Liver (tissue), 9 donors: ENCODE data around the gene MYO15B. TPM values are rescaled to one million over a fixed set of nuclear protein-coding genes. Genes with fewer than 3 reads are reported as not detected.

Experiments
- DNase-seq: peaks from one replicate; pipeline ENCODE4 v3.0.0-alpha.2; 2017; ENCODE audit warnings: low spot score
- H3K27ac ChIP-seq, 2 donors: one replicate each; pipeline ENCODE4 v1.7.0; 2013; ENCODE audit warnings: inconsistent platforms in 2 of 2, low read length in 2 of 2, control low read depth in 1 of 2, low read depth in 1 of 2, mild to moderate bottlenecking in 1 of 2
- H3K27me3 ChIP-seq, 4 donors: one replicate each; pipeline versions ENCODE4 v1.6.1 to v1.7.0; 2013; ENCODE audit warnings: low read length in 3 of 4, inconsistent platforms in 1 of 4, mild to moderate bottlenecking in 1 of 4, moderate library complexity in 1 of 4; ENCODE audit not compliant: control insufficient read depth in 4 of 4, insufficient read depth in 4 of 4
- H3K36me3 ChIP-seq, 4 donors: one replicate each; pipeline versions ENCODE4 v1.6.1 to v1.7.0; 2013; ENCODE audit warnings: low read length in 3 of 4, mild to moderate bottlenecking in 3 of 4, low read depth in 1 of 4, moderate library complexity in 1 of 4; ENCODE audit not compliant: control insufficient read depth in 4 of 4, insufficient read depth in 3 of 4
- H3K4me1 ChIP-seq, 4 donors: one replicate each; pipeline versions ENCODE4 v1.6.1 to v1.7.0; 2013; ENCODE audit warnings: low read length in 3 of 4, mild to moderate bottlenecking in 3 of 4, moderate library complexity in 1 of 4; ENCODE audit not compliant: control insufficient read depth in 4 of 4, insufficient read depth in 4 of 4
- H3K4me3 ChIP-seq, 3 donors: one replicate each; pipeline versions ENCODE4 v1.6.1 to v1.7.0; 2013; ENCODE audit warnings: low read length in 3 of 3, control low read depth in 1 of 3, low read depth in 1 of 3, mild to moderate bottlenecking in 1 of 3
- H3K9ac ChIP-seq, 2 donors: one replicate each; pipeline ENCODE4 v1.7.0; 2013; ENCODE audit warnings: low read length in 2 of 2, mild to moderate bottlenecking in 2 of 2, moderate library complexity in 2 of 2, control low read depth in 1 of 2, low read depth in 1 of 2
- H3K9me3 ChIP-seq, 4 donors: one replicate each; pipeline versions ENCODE4 v1.6.1 to v1.7.0; 2013; ENCODE audit warnings: low read length in 3 of 4; ENCODE audit not compliant: control insufficient read depth in 4 of 4
- EGR1 ChIP-seq, 2 donors: IDR thresholded peaks; 2 replicates each; pipeline ENCODE4 v1.6.1; 2016 to 2018; ENCODE audit warnings: antibody characterized with exemption in 2 of 2, low read depth in 2 of 2
- FOXA1 ChIP-seq: IDR thresholded peaks from 2 replicates; pipeline ENCODE4 v1.6.1; 2016; ENCODE audit warnings: antibody characterized with exemption
- FOXA2 ChIP-seq: IDR thresholded peaks from 2 replicates; pipeline ENCODE4 v1.6.1; 2016; ENCODE audit warnings: antibody characterized with exemption
- GABPA ChIP-seq, 2 donors: IDR thresholded peaks in 1 of 2; conservative IDR thresholded peaks in 1 of 2; 2 replicates each; pipeline ENCODE4 v1.6.1; 2016; ENCODE audit warnings: antibody characterized with exemption in 2 of 2, mild to moderate bottlenecking in 1 of 2, moderate library complexity in 1 of 2
- HNF4A ChIP-seq, 2 donors: conservative IDR thresholded peaks; 2 replicates each; pipeline ENCODE4 v1.6.1; 2016; ENCODE audit warnings: antibody characterized with exemption in 2 of 2, mild to moderate bottlenecking in 2 of 2
- HNF4G ChIP-seq: IDR thresholded peaks from 2 replicates; pipeline ENCODE4 v1.6.1; 2016; ENCODE audit warnings: antibody characterized with exemption
- JUND ChIP-seq, 2 donors: IDR thresholded peaks; 2 replicates each; pipeline ENCODE4 v1.6.1; 2016; ENCODE audit warnings: antibody characterized with exemption in 2 of 2
- NR2F2 ChIP-seq: IDR thresholded peaks from 2 replicates; pipeline ENCODE4 v1.6.1; 2016; ENCODE audit warnings: antibody characterized with exemption
- RAD21 ChIP-seq, 2 donors: IDR thresholded peaks; 2 replicates each; pipeline ENCODE4 v1.6.1; 2016; ENCODE audit warnings: antibody characterized with exemption in 2 of 2, mild to moderate bottlenecking in 2 of 2
- RXRA ChIP-seq, 2 donors: IDR thresholded peaks; 2 replicates each; pipeline ENCODE4 v1.6.1; 2017 to 2018; ENCODE audit warnings: antibody characterized with exemption in 2 of 2, mild to moderate bottlenecking in 1 of 2
- SP1 ChIP-seq: IDR thresholded peaks from 2 replicates; pipeline ENCODE4 v1.6.1; 2018; ENCODE audit warnings: antibody characterized with exemption, mild to moderate bottlenecking
- TAF1 ChIP-seq: conservative IDR thresholded peaks from 2 replicates; pipeline ENCODE4 v1.6.1; 2016; ENCODE audit warnings: antibody characterized with exemption, mild to moderate bottlenecking
- YY1 ChIP-seq: IDR thresholded peaks from 2 replicates; pipeline ENCODE4 v1.6.1; 2016; ENCODE audit warnings: antibody characterized with exemption, mild to moderate bottlenecking
- WGBS: extraction: QIAGEN DNeasy Blood & Tissue Kit; methylation state at CpG from one replicate; pipeline ENCODE4 v1.1.7; 2013; 5-methylcytosine and 5-hydroxymethylcytosine counted together
- polyA plus RNA-seq, 2 donors: library from polyadenylated mRNA; stranded (reverse) in 1 of 2; unstranded in 1 of 2; fragments of 200-250 nt in 1 of 2; fragments of >200 nt in 1 of 2; fragmentation: Nextera tagmentation in 1 of 2; extraction: Ambion mirVana in 1 of 2; gene quantifications; one replicate each; pipeline versions ENCODE4 v1.2.1 to v1.2.3, GENCODE V29; 2013 to 2015
- total RNA-seq, 2 donors: library from RNA; depleted of rRNA; stranded (reverse); fragments of >200 nt; gene quantifications; one replicate each; pipeline ENCODE4 v1.2.3, GENCODE V29; 2014
- TF ChIP-seq, protein P1 (sequence below): fragments of 150-350 bp; IDR thresholded peaks from 2 replicates; pipeline ENCODE4 v1.5.1; 2017; ENCODE audit warnings: improper control_type of control experiment, low read depth, low read length; ENCODE audit not compliant: missing input control
- TF ChIP-seq, protein P2 (sequence below): IDR thresholded peaks from 2 replicates; pipeline ENCODE4 v1.6.1; 2016; ENCODE audit warnings: antibody characterized with exemption
- TF ChIP-seq, protein P3 (sequence below): IDR thresholded peaks from 2 replicates; pipeline ENCODE4 v1.6.1; 2016; ENCODE audit warnings: antibody characterized with exemption
- TF ChIP-seq, protein P4 (sequence below): IDR thresholded peaks from 2 replicates; pipeline ENCODE4 v1.6.1; 2016; ENCODE audit warnings: antibody characterized with exemption, mild to moderate bottlenecking
- donor health status: healthy.
- donor health status: healthy.
- donor health status: healthy.
- donor health status: healthy.
- donor health status: healthy.

MYO15B gene
- total and polyA plus RNA-seq, 4 donors: 13.3 to 34.4 (median 18.0) TPM

DNA sequence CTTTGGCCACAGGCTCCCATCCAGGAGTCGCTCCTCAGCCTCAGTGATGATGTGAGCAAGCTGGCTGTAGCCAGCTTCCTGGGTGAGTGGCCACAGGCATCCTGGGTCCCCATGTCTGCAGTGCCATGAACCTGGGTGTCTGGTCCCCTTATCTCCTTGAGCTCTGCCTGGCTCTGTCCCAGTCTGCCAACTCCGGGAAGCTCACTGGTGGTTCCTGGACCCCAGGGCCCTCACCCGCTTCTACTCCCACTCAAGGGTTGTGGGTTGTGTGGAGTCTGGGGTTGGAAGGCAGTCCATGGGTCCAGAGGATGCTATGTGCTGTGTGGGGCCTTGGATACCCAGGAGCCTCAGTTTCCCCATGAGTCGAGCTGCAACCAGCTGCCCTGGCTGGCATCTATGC is 33.9 kb downstream of the MYO15B start:
- Histone ChIP-seq H3K36me3 (peaks cover 0 to 50% (median 7%) of the 10 kb centered on the region in 4 donors), H3K27me3 (no peaks in the 10 kb centered on the region), H3K4me3 (no peak overlapping the region), H3K9ac (no peak overlapping the region), H3K27ac (no peak overlapping the region), H3K9me3 (no peaks in the 10 kb centered on the region), H3K4me1 (no peaks in the 10 kb centered on the region)
- DNase-seq: no peak
- TF ChIP-seq YY1 (no peak), NR2F2 (no peak), JUND (IDR thresholded peaks at IDR 0.05) (no peak), SP1 (no peak), RAD21 (IDR thresholded peaks at IDR 0.05) (no peak), FOXA2 (no peak), RXRA (IDR thresholded peaks at IDR 0.05) (no peak), FOXA1 (no peak)
- TF ChIP-seq, protein P1, sequence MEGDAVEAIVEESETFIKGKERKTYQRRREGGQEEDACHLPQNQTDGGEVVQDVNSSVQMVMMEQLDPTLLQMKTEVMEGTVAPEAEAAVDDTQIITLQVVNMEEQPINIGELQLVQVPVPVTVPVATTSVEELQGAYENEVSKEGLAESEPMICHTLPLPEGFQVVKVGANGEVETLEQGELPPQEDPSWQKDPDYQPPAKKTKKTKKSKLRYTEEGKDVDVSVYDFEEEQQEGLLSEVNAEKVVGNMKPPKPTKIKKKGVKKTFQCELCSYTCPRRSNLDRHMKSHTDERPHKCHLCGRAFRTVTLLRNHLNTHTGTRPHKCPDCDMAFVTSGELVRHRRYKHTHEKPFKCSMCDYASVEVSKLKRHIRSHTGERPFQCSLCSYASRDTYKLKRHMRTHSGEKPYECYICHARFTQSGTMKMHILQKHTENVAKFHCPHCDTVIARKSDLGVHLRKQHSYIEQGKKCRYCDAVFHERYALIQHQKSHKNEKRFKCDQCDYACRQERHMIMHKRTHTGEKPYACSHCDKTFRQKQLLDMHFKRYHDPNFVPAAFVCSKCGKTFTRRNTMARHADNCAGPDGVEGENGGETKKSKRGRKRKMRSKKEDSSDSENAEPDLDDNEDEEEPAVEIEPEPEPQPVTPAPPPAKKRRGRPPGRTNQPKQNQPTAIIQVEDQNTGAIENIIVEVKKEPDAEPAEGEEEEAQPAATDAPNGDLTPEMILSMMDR: no peak
- TF ChIP-seq, protein P2, sequence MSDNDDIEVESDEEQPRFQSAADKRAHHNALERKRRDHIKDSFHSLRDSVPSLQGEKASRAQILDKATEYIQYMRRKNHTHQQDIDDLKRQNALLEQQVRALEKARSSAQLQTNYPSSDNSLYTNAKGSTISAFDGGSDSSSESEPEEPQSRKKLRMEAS: no peak
- TF ChIP-seq, protein P3, sequence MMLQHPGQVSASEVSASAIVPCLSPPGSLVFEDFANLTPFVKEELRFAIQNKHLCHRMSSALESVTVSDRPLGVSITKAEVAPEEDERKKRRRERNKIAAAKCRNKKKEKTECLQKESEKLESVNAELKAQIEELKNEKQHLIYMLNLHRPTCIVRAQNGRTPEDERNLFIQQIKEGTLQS: no peak
- TF ChIP-seq, protein P4, sequence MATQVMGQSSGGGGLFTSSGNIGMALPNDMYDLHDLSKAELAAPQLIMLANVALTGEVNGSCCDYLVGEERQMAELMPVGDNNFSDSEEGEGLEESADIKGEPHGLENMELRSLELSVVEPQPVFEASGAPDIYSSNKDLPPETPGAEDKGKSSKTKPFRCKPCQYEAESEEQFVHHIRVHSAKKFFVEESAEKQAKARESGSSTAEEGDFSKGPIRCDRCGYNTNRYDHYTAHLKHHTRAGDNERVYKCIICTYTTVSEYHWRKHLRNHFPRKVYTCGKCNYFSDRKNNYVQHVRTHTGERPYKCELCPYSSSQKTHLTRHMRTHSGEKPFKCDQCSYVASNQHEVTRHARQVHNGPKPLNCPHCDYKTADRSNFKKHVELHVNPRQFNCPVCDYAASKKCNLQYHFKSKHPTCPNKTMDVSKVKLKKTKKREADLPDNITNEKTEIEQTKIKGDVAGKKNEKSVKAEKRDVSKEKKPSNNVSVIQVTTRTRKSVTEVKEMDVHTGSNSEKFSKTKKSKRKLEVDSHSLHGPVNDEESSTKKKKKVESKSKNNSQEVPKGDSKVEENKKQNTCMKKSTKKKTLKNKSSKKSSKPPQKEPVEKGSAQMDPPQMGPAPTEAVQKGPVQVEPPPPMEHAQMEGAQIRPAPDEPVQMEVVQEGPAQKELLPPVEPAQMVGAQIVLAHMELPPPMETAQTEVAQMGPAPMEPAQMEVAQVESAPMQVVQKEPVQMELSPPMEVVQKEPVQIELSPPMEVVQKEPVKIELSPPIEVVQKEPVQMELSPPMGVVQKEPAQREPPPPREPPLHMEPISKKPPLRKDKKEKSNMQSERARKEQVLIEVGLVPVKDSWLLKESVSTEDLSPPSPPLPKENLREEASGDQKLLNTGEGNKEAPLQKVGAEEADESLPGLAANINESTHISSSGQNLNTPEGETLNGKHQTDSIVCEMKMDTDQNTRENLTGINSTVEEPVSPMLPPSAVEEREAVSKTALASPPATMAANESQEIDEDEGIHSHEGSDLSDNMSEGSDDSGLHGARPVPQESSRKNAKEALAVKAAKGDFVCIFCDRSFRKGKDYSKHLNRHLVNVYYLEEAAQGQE: no peak
- WGBS: 95% methylated on average over 4 of the region's 4 CpGs

DNA sequence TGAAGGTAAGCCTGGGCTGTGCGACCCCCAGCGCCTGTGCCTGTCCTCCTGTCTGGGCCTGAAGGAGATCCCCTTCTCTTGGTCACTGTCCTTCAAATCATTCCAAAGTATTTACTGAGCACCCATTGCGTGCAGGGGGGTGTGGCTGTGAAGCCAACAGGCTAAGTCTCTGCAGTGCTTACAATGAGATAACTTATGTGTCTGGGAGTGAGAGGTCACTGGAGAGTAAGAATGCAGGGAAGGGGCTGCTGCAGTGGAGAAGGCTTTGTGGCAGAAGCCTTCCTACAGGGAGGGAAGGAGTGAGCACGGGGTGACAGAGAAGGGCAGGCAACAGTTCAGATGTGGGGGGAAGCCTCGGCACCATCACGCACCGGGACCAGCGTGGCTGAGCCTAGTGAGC is 34.5 kb downstream of the MYO15B start:
- no peak overlapping the region for H3K27ac ChIP-seq
- H3K4me1 ChIP-seq: no peaks in the 10 kb centered on the region
- DNase-seq: no peak
- H3K27me3 ChIP-seq: no peaks in the 10 kb centered on the region
- H3K36me3 ChIP-seq: peaks cover 0 to 49% (median 8%) of the 10 kb centered on the region in 4 donors
- H3K9me3 ChIP-seq: no peaks in the 10 kb centered on the region
- 91% methylated on average over 8 of the region's 8 CpGs for WGBS
- H3K4me3 ChIP-seq: no peak overlapping the region
- no peak overlapping the region for H3K9ac ChIP-seq
- TF ChIP-seq HNF4A (conservative IDR thresholded peaks at IDR 0.05) (no peak), GABPA (IDR thresholded peaks at IDR 0.05 in 1 of 2, conservative IDR thresholded peaks at IDR 0.05 in 1 of 2) (no peak), RAD21 (IDR thresholded peaks at IDR 0.05) (no peak), EGR1 (IDR thresholded peaks at IDR 0.05; ENCODE audit: low read depth in 2 of 2) (no peak), NR2F2 (no peak), FOXA1 (no peak), HNF4G (no peak), TAF1 (no peak), YY1 (no peak)
- TF ChIP-seq, protein P3: no peak
- TF ChIP-seq, protein P1: no peak
- TF ChIP-seq, protein P2: no peak
- TF ChIP-seq, protein P4: no peak
